Ishikawa (cell line): Measurements from ENCODE around the gene AUTS2.

Source experiments
- EGR1 ChIP-seq: IDR thresholded peaks from 2 replicates; pipeline ENCODE4 v1.6.1; 2012
- EP300 ChIP-seq: IDR thresholded peaks from 2 replicates; pipeline ENCODE4 v1.6.1; 2012; ENCODE audit warnings: borderline replicate concordance
- NFIC ChIP-seq: IDR thresholded peaks from 2 replicates; pipeline ENCODE4 v1.6.1; 2012
- RAD21 ChIP-seq: IDR thresholded peaks from 2 replicates; pipeline ENCODE4 v1.6.1; 2012; ENCODE audit warnings: low read depth
- TAF1 ChIP-seq: IDR thresholded peaks from 2 replicates; pipeline ENCODE4 v1.6.1; 2012; ENCODE audit warnings: low read depth, mild to moderate bottlenecking
- YY1 ChIP-seq: IDR thresholded peaks from 2 replicates; pipeline ENCODE4 v1.6.1; 2012; ENCODE audit warnings: low read depth
- TF ChIP-seq, protein P1 (sequence below): IDR thresholded peaks from 2 replicates; pipeline ENCODE4 v1.6.1; 2012

DNA sequence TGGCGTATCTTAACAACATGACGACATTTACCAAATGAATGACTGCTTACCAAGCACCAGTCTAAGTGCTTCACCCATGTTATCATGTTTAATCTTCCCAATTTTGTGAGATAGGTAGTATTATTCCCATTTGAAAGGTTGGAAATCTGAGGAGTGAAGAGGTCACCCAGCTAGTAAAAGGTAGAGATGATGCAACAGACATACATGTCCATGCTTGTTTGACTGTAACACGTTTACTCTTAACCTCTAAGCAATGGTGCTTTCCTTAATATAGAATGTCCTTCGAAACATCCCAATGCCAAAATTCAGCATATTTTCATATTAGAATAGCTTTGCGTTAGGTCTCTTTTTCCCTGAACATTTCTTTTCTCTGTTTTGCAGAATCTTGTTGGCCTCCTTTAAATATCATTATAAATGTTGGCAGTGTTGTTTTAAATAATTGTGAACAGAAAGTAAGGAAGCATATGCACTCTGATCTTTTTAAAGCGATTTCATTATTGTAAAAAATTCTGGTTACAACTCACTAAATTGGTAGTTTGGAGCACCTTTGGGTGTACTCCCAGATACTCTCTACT, 722.8 kb downstream of the AUTS2 start:
- TF ChIP-seq EP300 (no peak), RAD21 (no peak), YY1 (no peak), EGR1 (no peak), NFIC (no peak), TAF1 (no peak)
- TF ChIP-seq, protein P1, sequence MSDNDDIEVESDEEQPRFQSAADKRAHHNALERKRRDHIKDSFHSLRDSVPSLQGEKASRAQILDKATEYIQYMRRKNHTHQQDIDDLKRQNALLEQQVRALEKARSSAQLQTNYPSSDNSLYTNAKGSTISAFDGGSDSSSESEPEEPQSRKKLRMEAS, result no peak
